Endodermal cell (in vitro differentiated cells): ENCODE results near the gene ZNF425. TPM values are rescaled to one million over a fixed set of nuclear protein-coding genes. Genes with fewer than 3 reads are reported as not detected.

ENCODE experiments used
- DNase-seq: peaks from one replicate; pipeline ENCODE4 v3.0.0-alpha.2; 2017
- H3K27ac ChIP-seq: 2 replicates; pipeline ENCODE4 v1.5.1; 2013; ENCODE audit warnings: mild to moderate bottlenecking, low read depth, low read length, moderate library complexity
- H3K27me3 ChIP-seq: 2 replicates; pipeline ENCODE4 v1.6.1; 2013; ENCODE audit warnings: mild to moderate bottlenecking, low read length, moderate library complexity; ENCODE audit not compliant: insufficient read depth, control insufficient read depth, poor library complexity, severe bottlenecking
- H3K36me3 ChIP-seq: 2 replicates; pipeline ENCODE4 v1.7.0; 2013; ENCODE audit warnings: mild to moderate bottlenecking, low read length, moderate library complexity; ENCODE audit not compliant: control insufficient read depth, insufficient read depth
- H3K4me1 ChIP-seq: one replicate; pipeline ENCODE4 v1.7.0; 2013; ENCODE audit warnings: low read length; ENCODE audit not compliant: control insufficient read depth, insufficient read depth
- H3K4me3 ChIP-seq: 2 replicates; pipeline ENCODE4 v1.5.1; 2013; ENCODE audit warnings: mild to moderate bottlenecking, low read length, moderate library complexity
- H3K9ac ChIP-seq: 2 replicates; pipeline ENCODE4 v1.6.1; 2013; ENCODE audit warnings: mild to moderate bottlenecking, low read length, moderate library complexity; ENCODE audit not compliant: poor library complexity, severe bottlenecking; ENCODE audit errors: extremely low read depth
- H3K9me3 ChIP-seq: 2 replicates; pipeline ENCODE4 v1.6.1; 2013; ENCODE audit warnings: mild to moderate bottlenecking, low read length, moderate library complexity; ENCODE audit not compliant: control insufficient read depth
- H3K27ac Mint-ChIP-seq: 2 replicates; pipeline ENCODE4 v1.8.0; 2020; ENCODE audit warnings: mixed read lengths
- H3K27me3 Mint-ChIP-seq: 2 replicates; pipeline ENCODE4 v1.8.0; 2021; ENCODE audit warnings: mild to moderate bottlenecking, mixed read lengths; ENCODE audit not compliant: insufficient read depth
- H3K36me3 Mint-ChIP-seq: 2 replicates; pipeline ENCODE4 v1.8.0; 2020; ENCODE audit warnings: low read depth, mixed read lengths
- H3K4me1 Mint-ChIP-seq: 2 replicates; pipeline ENCODE4 v1.8.0; 2020; ENCODE audit warnings: mixed read lengths
- H3K4me3 Mint-ChIP-seq: 2 replicates; pipeline ENCODE4 v1.8.0; 2020; ENCODE audit warnings: mild to moderate bottlenecking, moderate library complexity, mixed read lengths
- H3K9me3 Mint-ChIP-seq: 2 replicates; pipeline ENCODE4 v1.8.0; 2020; ENCODE audit warnings: mild to moderate bottlenecking, mixed read lengths
- WGBS, 2 experiments: methylation state at CpG; one replicate each; pipeline versions ENCODE4 v1.1.5 to v1.1.7; 2013; ENCODE audit warnings: missing lambda C conversion rate in 2 of 2, mixed read lengths in 1 of 2; ENCODE audit not compliant: insufficient coverage in 1 of 2, insufficient read length in 1 of 2; 5-methylcytosine and 5-hydroxymethylcytosine counted together
- total RNA-seq, 2 donors: library from RNA; stranded (reverse); fragmentation: NEBNext Ultra II Directional in 1 of 2; extraction: Animal tissue kit (Norgen Biotek cat#: 25700) in 1 of 2; gene quantifications; 2 replicates in 1 of 2; 3 replicates in 1 of 2; pipeline ENCODE4 v1.2.1, GENCODE V29; 2021
- TF ChIP-seq, protein P1 (sequence below): fragments of 200-600 bp; sonication (generic); conservative IDR thresholded peaks from 2 replicates; pipeline ENCODE4 v1.5.0; 2021; ENCODE audit warnings: antibody characterized with exemption, mild to moderate bottlenecking

Gene ZNF425
- total RNA-seq, 2 donors from 2014 or later: 2.1 to 2.7 TPM

- no peak overlapping the region for H3K27ac Mint-ChIP-seq
- no peaks in the 10 kb centered on the region for H3K4me1 ChIP-seq
- H3K36me3 Mint-ChIP-seq: peaks cover 48% of the 10 kb centered on the region
Measured at GRCh38 chr7:149087376-149087775, 38.7 kb downstream of the ZNF425 start.

GRCh38 chr7:149085866-149086265, 40.3 kb downstream of the ZNF425 start:
- no peaks in the 10 kb centered on the region for H3K27me3 Mint-ChIP-seq
- peaks cover 48% of the 10 kb centered on the region for H3K36me3 Mint-ChIP-seq
- Histone ChIP-seq H3K9ac (no peak overlapping the region), H3K27ac (no peak overlapping the region), H3K36me3 (peaks cover 13% of the 10 kb centered on the region), H3K4me1 (no peaks in the 10 kb centered on the region), H3K4me3 (no peak overlapping the region), H3K27me3 (no peaks in the 10 kb centered on the region), H3K9me3 (peaks cover 31% of the 10 kb centered on the region)
- 83 to 94% methylated on average over 1 of the region's 1 CpG for WGBS, 2 experiments
- no peak overlapping the region for H3K4me3 Mint-ChIP-seq
- peaks cover 29% of the 10 kb centered on the region for H3K9me3 Mint-ChIP-seq
- TF ChIP-seq, protein P1, sequence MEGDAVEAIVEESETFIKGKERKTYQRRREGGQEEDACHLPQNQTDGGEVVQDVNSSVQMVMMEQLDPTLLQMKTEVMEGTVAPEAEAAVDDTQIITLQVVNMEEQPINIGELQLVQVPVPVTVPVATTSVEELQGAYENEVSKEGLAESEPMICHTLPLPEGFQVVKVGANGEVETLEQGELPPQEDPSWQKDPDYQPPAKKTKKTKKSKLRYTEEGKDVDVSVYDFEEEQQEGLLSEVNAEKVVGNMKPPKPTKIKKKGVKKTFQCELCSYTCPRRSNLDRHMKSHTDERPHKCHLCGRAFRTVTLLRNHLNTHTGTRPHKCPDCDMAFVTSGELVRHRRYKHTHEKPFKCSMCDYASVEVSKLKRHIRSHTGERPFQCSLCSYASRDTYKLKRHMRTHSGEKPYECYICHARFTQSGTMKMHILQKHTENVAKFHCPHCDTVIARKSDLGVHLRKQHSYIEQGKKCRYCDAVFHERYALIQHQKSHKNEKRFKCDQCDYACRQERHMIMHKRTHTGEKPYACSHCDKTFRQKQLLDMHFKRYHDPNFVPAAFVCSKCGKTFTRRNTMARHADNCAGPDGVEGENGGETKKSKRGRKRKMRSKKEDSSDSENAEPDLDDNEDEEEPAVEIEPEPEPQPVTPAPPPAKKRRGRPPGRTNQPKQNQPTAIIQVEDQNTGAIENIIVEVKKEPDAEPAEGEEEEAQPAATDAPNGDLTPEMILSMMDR: no peak
- H3K27ac Mint-ChIP-seq: no peak overlapping the region
- H3K4me1 Mint-ChIP-seq: peaks cover 3% of the 10 kb centered on the region
- DNase-seq: no peak

More at GRCh38 chr7:149087376-149087775, 38.7 kb downstream of the ZNF425 start:
- no peaks in the 10 kb centered on the region for H3K27me3 Mint-ChIP-seq
- Histone ChIP-seq H3K27me3 (no peaks in the 10 kb centered on the region), H3K9me3 (peaks cover 31% of the 10 kb centered on the region), H3K36me3 (peaks cover 13% of the 10 kb centered on the region), H3K27ac (no peak overlapping the region), H3K9ac (no peak overlapping the region), H3K4me3 (no peak overlapping the region)
- TF ChIP-seq, protein P1: no peak
- 95 to 100% methylated on average over 2 to 6 of the region's 6 CpGs for WGBS, 2 experiments
- peaks cover 6% of the 10 kb centered on the region for H3K4me1 Mint-ChIP-seq
- H3K9me3 Mint-ChIP-seq: peaks cover 29% of the 10 kb centered on the region
- no peak for DNase-seq
- H3K4me3 Mint-ChIP-seq: no peak overlapping the region

DNA sequence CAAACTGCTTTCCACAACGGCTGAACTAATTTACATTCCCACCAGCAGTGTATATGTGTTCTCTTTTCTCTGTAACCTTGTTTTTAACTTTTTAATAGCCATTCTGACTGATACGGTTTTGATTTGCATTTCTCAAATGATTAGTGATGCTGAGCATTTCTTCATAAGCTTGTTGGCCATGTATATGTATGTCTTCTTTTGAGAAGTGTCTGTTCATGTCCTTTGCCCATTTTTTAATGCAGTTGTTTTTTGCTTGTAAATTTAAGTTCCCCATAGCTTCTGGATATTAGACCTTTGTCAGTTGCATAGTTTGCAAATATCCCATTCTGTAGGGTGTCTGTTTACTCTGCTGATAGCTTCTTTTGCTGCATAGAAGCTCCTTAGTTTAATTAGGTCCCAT, 41.7 kb downstream of the ZNF425 start:
- H3K27ac ChIP-seq: no peak overlapping the region
- peaks cover 55% of the 10 kb centered on the region for H3K36me3 Mint-ChIP-seq
- H3K27me3 Mint-ChIP-seq: no peaks in the 10 kb centered on the region
- H3K4me3 Mint-ChIP-seq: no peak overlapping the region
- H3K9ac ChIP-seq: no peak overlapping the region
- peaks cover 21% of the 10 kb centered on the region for H3K36me3 ChIP-seq
- no peaks in the 10 kb centered on the region for H3K27me3 ChIP-seq
- no peak for DNase-seq
- no peaks in the 10 kb centered on the region for H3K4me1 ChIP-seq
- peaks cover 25% of the 10 kb centered on the region for H3K9me3 Mint-ChIP-seq
- TF ChIP-seq, protein P1: no peak
- no peak overlapping the region for H3K4me3 ChIP-seq
- H3K27ac Mint-ChIP-seq: no peak overlapping the region
- peaks cover 31% of the 10 kb centered on the region for H3K9me3 ChIP-seq
- H3K4me1 Mint-ChIP-seq: no peaks in the 10 kb centered on the region
- WGBS, 2 experiments: 90 to 95% methylated on average over 2 of the region's 2 CpGs
